BJ (cell line): Measurements from ENCODE around the gene FBXW5. TPM values are rescaled to one million over a fixed set of nuclear protein-coding genes. Genes with fewer than 3 reads are reported as not detected.

Experiments used
- CTCF ChIA-PET: fragments of 350-600 bp; formaldehyde crosslinking; extraction: SDS; loops from one replicate; lab custom pipeline; 2021; ENCODE audit warnings: antibody characterized with exemption, inconsistent platforms; lab: Yijun Ruan, JAX
- POLR2A ChIA-PET: fragments of 300-600 bp; sonication (Branson Sonifier 250); formaldehyde crosslinking; extraction: SDS; loops from one replicate; lab custom pipeline; 2021; ENCODE audit warnings: antibody characterized with exemption; lab: Charles Lee
- DNase-seq: peaks from one replicate; pipeline ENCODE4 v3.0.0-alpha.2; 2011; ENCODE audit warnings: low read depth
- H3K27me3 ChIP-seq: 2 replicates; pipeline ENCODE4 v1.6.0; 2011; ENCODE audit warnings: low read length; ENCODE audit not compliant: control insufficient read depth, insufficient read depth
- H3K36me3 ChIP-seq: 2 replicates; pipeline ENCODE4 v1.5.1; 2011; ENCODE audit warnings: low read length; ENCODE audit not compliant: control insufficient read depth, insufficient read depth
- H3K4me3 ChIP-seq: 2 replicates; pipeline ENCODE4 v1.5.1; 2011; ENCODE audit warnings: low read depth, mild to moderate bottlenecking, control low read depth, low read length
- CTCF ChIP-seq: IDR thresholded peaks from 2 replicates; pipeline ENCODE4 v1.5.1; 2011; ENCODE audit warnings: low read depth, mild to moderate bottlenecking, control low read depth, inconsistent platforms, low read length, moderate library complexity; ENCODE audit not compliant: insufficient read depth
- polyA plus RNA-seq: library from polyadenylated mRNA; depleted of rRNA; stranded (reverse); fragments of >200 nt; gene quantifications from 2 replicates; pipeline ENCODE4 v1.2.3, GENCODE V29; 2011

The FBXW5 gene
- polyA plus RNA-seq, 1 experiment, result 71.9 TPM

GRCh38 chr9:136973618-136974617 is 29.4 kb upstream of the FBXW5 start:
- CTCF ChIA-PET, result interaction anchor here (0.7 to 2.5 kb wide), 4 partner anchors 26 to 186 kb away, joined by 3 to 11 read pairs (median 4); no protein-coding TSS in a partner anchor
- H3K36me3 ChIP-seq, result no peaks in the 10 kb centered on the region
- POLR2A ChIA-PET, result no interaction called here
- no peak for DNase-seq
- no peak for TF ChIP-seq CTCF
- no peak overlapping the region for H3K4me3 ChIP-seq
- H3K27me3 ChIP-seq, result no peaks in the 10 kb centered on the region

- H3K36me3 ChIP-seq, result no peaks in the 10 kb centered on the region
- TF ChIP-seq CTCF, result no peak
- no peak overlapping the region for H3K4me3 ChIP-seq
- H3K27me3 ChIP-seq, result no peaks in the 10 kb centered on the region
- POLR2A ChIA-PET, result no interaction called here
- CTCF ChIA-PET, result interaction anchor here (1.1 kb wide), 1 partner anchor 25 kb away, joined by 4 read pairs; no protein-coding TSS in a partner anchor
- DNase-seq, result no peak
These were observed 28.2 kb upstream of the FBXW5 start for GRCh38 chr9:136972743-136973142.

GRCh38 chr9:136972335-136972734 is 27.8 kb upstream of the FBXW5 start:
- ChIA-PET POLR2A (no interaction called here), CTCF (interaction anchor here (1.1 kb wide), 1 partner anchor 25 kb away, joined by 4 read pairs; no protein-coding TSS in a partner anchor)
- no peaks in the 10 kb centered on the region for H3K27me3 ChIP-seq
- H3K4me3 ChIP-seq, result no peak overlapping the region
- no peak for TF ChIP-seq CTCF
- no peak for DNase-seq
- no peaks in the 10 kb centered on the region for H3K36me3 ChIP-seq

- no peaks in the 10 kb centered on the region for H3K27me3 ChIP-seq
- ChIA-PET CTCF (no interaction called here), POLR2A (no interaction called here)
- no peak overlapping the region for H3K4me3 ChIP-seq
- H3K36me3 ChIP-seq, result no peaks in the 10 kb centered on the region
- no peak for TF ChIP-seq CTCF
- no peak for DNase-seq
These were observed 27.2 kb upstream of the FBXW5 start for GRCh38 chr9:136971746-136972145.

GRCh38 chr9:136970361-136970760 is 25.8 kb upstream of the FBXW5 start:
- no peaks in the 10 kb centered on the region; the same call in 1 of the 2 replicates for H3K27me3 ChIP-seq
- H3K4me3 ChIP-seq, result no peak overlapping the region
- ChIA-PET CTCF (interaction anchor here (0.8 to 1.0 kb wide), 2 partner anchors 22 to 182 kb away, joined by 3 to 4 read pairs; no protein-coding TSS in a partner anchor), POLR2A (no interaction called here)
- no peak for TF ChIP-seq CTCF
- DNase-seq, result no peak
- H3K36me3 ChIP-seq, result no peaks in the 10 kb centered on the region
